HUES64 (cell line): ENCODE measurements around the gene FRYL.
"Not testable (repeated sequence)": the region's sequence is repeated elsewhere in the genome, so short reads cannot be mapped to it uniquely, and the experiment has no call there.

Source experiments
- H3K27ac ChIP-seq: 2 replicates; pipeline ENCODE4 v1.7.0; 2013; ENCODE audit warnings: low read depth, low read length, inconsistent platforms
- H3K27me3 ChIP-seq: 2 replicates; pipeline ENCODE4 v1.6.1; 2013; ENCODE audit warnings: mild to moderate bottlenecking, low read length; ENCODE audit not compliant: insufficient read depth
- H3K36me3 ChIP-seq: 2 replicates; pipeline ENCODE4 v1.6.1; 2013; ENCODE audit warnings: mild to moderate bottlenecking, low read length; ENCODE audit not compliant: insufficient read depth
- H3K4me1 ChIP-seq: 2 replicates; pipeline ENCODE4 v1.6.1; 2013; ENCODE audit warnings: mild to moderate bottlenecking, low read length, moderate library complexity; ENCODE audit not compliant: insufficient read depth
- H3K4me3 ChIP-seq: 2 replicates; pipeline ENCODE4 v1.5.1; 2013; ENCODE audit warnings: mild to moderate bottlenecking, low read length, moderate library complexity
- H3K9ac ChIP-seq: 2 replicates; pipeline ENCODE4 v1.6.1; 2013; ENCODE audit warnings: mild to moderate bottlenecking, low read depth, low read length
- H3K9me3 ChIP-seq: 2 replicates; pipeline ENCODE4 v1.6.1; 2013; ENCODE audit warnings: low read depth, low read length; ENCODE audit not compliant: insufficient read depth
- WGBS: fragments of 150-250, 120-280 bp; methylation state at CpG from one replicate; pipeline ENCODE4 v1.1.7; 2013; ENCODE audit warnings: missing lambda C conversion rate; 5-methylcytosine and 5-hydroxymethylcytosine counted together

FRYL gene

DNA sequence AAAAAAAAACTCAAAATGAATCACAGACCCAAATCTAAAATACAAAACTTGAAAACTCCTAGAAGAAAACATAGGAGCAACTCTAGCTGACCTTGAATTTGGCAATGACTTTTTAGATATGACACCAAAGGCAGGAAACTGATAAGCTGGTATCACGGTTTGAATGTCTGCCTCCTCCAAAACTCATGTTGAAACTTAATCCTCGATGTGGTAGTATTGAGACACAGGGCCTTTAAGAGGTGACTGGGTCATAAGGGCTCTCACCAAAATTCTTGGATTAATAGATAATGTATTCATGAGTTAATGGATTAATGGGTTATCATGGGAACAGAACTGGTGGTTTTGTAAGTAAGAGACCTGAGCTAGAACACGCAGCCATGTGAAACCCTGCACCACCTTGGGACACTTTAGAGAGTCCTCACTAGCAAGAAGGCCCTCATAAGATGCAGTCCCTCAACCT lies 40.5 kb downstream of the FRYL start:
- 100% methylated on average over 3 of the region's 3 CpGs for WGBS
- H3K27ac ChIP-seq, result no peak overlapping the region
- no peak overlapping the region for H3K9ac ChIP-seq
- no peaks in the 10 kb centered on the region for H3K36me3 ChIP-seq
- no peaks in the 10 kb centered on the region for H3K9me3 ChIP-seq
- peaks cover 5% of the 10 kb centered on the region; the same call in 1 of the 2 replicates for H3K4me1 ChIP-seq
- H3K27me3 ChIP-seq, result no peaks in the 10 kb centered on the region
- H3K4me3 ChIP-seq, result no peak overlapping the region

DNA sequence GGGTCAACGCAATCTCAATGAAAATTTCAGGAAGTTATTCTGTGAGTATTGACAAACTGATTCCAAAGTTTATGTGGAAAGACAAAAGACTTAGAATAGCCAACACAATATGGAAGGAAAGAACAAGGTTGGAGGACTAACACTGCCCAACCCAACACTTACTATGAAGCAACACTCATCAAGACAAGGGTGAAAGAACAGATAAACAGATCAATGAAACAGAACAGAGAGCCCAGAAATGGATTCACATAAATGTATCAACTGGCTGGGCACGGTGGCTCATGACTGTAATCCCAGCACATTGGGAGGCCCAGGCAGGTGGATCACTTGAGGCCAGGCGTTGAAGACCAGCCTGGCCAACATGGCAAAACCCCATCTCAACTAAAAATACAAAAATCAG lies 41.2 kb downstream of the FRYL start:
- WGBS, result 98% methylated on average over 3 of the region's 3 CpGs
- Histone ChIP-seq H3K27me3 (no peaks in the 10 kb centered on the region), H3K4me1 (peaks cover 5% of the 10 kb centered on the region; the same call in 1 of the 2 replicates), H3K9ac (no peak overlapping the region), H3K36me3 (no peaks in the 10 kb centered on the region), H3K4me3 (no peak overlapping the region), H3K27ac (no peak overlapping the region), H3K9me3 (no peaks in the 10 kb centered on the region)

DNA sequence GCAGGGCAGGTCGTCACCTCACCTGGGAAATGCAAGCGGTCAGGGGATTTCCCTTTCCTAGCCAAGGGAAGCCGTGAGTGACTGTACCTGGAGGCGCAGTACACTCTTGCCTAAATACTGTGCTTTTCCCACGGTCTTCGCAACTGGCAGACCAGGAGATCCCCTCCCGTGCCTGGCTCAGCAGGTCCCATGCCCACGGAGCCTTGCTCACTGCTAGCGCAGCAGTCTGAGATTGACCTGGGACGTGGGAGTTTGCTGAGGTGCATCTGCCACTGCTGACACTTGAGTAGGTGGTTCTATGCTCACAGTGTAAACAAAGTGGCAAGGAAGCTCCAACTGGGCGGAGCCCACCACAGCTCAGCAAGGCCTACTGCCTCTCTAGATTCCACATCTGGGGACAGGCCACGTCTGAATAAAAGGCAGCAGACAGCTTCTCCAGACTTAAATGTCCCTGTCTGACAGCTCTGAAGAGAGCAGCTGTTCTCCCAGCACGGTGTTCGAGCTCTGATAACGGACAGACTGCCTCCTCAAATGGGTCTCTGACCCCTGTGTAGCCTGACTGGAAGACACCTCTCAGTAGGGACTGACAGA lies 51.1 kb downstream of the FRYL start:
- H3K27me3 ChIP-seq, H3K27ac ChIP-seq, H3K4me3 ChIP-seq, H3K9ac ChIP-seq, H3K9me3 ChIP-seq, H3K36me3 ChIP-seq: not testable (repeated sequence)
- peaks cover 23% of the 10 kb centered on the region for H3K4me1 ChIP-seq
- 84% methylated on average over 15 of the region's 15 CpGs for WGBS

DNA sequence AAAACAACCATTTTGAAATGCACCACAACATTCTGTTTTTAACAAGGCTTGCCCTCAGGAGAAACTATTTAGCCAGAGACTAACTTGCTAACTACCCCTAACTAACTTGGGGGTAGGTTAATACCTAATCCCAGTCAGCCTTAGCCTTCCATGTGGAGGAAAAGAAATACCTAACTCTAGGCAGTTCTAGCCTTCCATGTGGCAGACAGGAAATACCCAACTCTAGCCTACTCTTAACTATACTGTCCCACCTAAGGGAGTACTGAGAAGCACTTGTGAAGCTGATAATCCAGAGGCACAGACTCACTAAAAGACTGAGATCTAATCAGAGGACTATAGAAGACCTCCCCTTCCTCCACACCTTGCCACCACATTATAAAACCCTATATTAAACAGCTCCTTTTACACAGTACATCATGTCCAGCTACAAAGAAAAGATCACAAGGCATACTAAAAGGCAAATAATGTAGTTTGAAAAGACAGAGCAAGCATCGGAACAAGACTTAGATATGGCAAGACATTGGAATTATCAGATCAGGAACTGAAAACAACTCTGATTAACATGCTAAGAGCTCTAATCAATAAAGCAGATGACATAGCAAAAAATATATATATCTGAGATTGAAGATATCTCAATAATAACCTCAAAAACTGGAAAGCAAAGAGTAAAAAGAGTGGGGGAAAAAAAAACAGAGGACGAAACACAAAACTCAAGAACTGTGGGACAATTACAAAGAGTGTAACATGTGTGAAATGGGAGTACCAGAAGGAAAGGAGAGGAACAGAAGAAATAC lies 52.2 kb downstream of the FRYL start:
- WGBS, result 91% methylated on average over 2 of the region's 2 CpGs
- Histone ChIP-seq H3K4me3 (no peak overlapping the region), H3K9me3 (no peaks in the 10 kb centered on the region), H3K9ac (no peak overlapping the region), H3K36me3 (no peaks in the 10 kb centered on the region), H3K27me3 (no peaks in the 10 kb centered on the region), H3K27ac (0 out of 2 replicates have a peak overlapping the region, but pooled peaks have one; percentile 0), H3K4me1 (peaks cover 23% of the 10 kb centered on the region)

DNA sequence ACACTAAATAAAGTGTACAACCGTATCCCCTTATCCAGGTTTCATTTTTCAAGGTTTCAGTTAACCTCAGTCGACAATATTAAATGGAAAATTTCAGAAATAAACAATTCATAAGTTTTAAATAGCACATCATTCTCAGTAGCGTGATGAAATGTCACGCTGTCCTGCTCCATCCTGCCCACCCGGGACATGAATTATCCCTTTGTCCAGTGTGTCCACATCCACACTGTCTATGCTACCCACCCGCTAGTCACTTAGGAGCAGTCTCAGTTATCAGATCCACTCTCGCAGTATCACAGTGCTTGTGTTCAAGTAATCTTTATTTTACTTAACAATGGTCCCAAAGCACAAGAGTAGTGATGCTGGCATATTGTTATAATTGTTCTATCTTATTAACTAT lies 54.7 kb downstream of the FRYL start:
- 96% methylated on average over 7 of the region's 7 CpGs for WGBS
- H3K36me3 ChIP-seq, result no peaks in the 10 kb centered on the region
- H3K4me1 ChIP-seq, result peaks cover 27% of the 10 kb centered on the region
- no peak overlapping the region for H3K27ac ChIP-seq
- no peaks in the 10 kb centered on the region for H3K27me3 ChIP-seq
- no peak overlapping the region for H3K9ac ChIP-seq
- no peaks in the 10 kb centered on the region for H3K9me3 ChIP-seq
- no peak overlapping the region for H3K4me3 ChIP-seq

DNA sequence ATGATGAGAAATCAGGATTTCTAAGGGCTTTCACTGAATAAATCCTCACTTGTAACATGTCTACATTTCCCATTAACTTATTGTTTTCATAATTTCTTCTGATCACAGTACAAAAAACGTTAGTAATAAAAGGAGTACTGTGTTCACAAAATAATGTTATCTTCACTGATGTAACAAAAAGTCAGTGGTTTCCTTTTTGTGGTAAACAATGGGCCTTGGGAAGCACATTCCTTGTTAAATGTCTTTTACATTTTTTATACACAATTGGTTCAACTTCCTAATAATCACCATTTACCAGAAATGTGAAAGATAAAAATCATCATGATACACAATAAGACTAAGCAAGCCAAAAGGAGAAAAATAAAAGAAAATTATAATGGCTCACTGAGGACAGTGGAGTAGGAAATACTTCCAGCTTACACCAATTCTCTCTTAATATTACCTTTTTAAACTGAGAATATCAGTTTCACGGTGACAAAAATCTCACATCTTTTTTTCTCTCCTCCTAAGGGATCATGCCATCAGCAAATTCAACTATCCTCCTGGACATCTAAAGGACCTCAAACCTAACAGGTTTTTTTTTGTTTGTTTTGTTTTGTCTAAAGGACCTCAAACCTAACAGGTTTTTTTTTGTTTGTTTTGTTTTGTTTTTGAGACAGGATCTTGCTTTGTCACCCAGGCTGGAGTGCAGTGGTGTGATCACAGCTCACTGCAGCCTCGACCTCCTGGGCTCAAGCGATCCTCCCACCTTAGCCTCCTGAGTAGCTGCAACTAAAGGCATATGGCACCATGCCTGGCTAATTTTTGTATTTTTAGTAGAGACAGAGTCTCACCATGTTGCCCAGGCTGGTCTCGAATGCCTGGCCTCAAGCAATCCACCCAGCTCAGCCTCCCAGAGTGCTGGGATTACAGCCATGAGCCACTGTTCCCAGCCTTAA lies 57.3 kb downstream of the FRYL start:
- no peaks in the 10 kb centered on the region for H3K9me3 ChIP-seq
- H3K27me3 ChIP-seq, result no peaks in the 10 kb centered on the region
- WGBS, result 91% methylated on average over 5 of the region's 5 CpGs
- no peak overlapping the region for H3K9ac ChIP-seq
- H3K4me1 ChIP-seq, result peaks cover 24% of the 10 kb centered on the region
- H3K4me3 ChIP-seq, result no peak overlapping the region
- H3K36me3 ChIP-seq, result no peaks in the 10 kb centered on the region
- H3K27ac ChIP-seq, result no peak overlapping the region

DNA sequence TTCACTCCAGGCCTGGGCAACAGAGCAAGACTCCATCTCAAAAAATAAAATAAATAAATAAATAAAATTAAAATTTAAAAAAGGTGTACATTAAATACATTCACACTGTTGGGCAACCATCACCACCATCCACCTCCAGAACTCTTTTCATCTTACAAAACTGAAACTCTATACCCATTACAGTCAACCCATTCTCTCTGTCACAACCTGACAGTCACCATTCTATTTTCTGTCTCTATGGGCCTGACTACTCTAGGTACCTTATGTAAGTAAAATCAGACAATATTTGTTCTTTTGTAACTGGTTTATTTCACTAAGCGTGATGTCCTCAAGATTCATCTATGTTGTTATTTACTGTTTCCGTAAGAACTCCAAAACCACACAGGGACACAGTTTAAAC lies 59.6 kb downstream of the FRYL start:
- H3K9me3 ChIP-seq, result no peaks in the 10 kb centered on the region
- WGBS, result 100% methylated on average over 2 of the region's 2 CpGs

DNA sequence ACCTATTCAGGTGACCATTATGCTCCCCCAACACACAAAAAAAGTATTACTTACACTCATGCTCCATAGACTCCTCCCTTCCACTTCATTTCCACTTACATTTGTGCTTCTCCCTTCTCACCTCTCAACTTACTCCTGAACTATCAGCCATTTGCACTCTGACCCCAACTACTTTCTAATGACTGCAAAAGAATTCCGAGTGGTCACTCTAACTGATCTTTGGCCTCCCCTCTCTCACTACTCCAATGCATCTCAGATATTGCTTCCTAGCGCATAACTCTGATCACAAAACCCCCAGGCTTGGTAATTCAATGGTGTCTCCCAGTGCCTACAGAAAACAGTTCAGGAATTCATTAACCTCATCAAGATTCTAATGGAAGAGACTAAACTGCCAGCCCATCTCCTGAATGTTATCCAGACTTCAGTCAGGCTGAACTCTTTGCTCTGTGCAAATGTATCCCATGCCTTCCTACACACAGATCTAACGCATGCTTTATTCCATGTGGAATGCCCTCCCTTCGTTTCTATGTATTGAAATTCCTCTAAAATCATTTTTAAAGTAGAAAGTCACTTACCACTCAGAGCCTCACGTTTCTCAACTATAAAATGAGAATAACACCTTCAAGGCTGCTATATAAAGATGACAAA lies 61.1 kb downstream of the FRYL start:
- Histone ChIP-seq H3K27ac (no peak overlapping the region), H3K9me3 (no peaks in the 10 kb centered on the region), H3K27me3 (no peaks in the 10 kb centered on the region), H3K36me3 (no peaks in the 10 kb centered on the region), H3K4me1 (peaks cover 3% of the 10 kb centered on the region; the same call in 1 of the 2 replicates), H3K9ac (no peak overlapping the region), H3K4me3 (no peak overlapping the region)
- WGBS, result 95% methylated on average over 4 of the region's 5 CpGs

More for the DNA sequence above, 59.6 kb downstream of the FRYL start:
- Histone ChIP-seq H3K27me3 (no peaks in the 10 kb centered on the region), H3K4me1 (peaks cover 3% of the 10 kb centered on the region; the same call in 1 of the 2 replicates), H3K36me3 (no peaks in the 10 kb centered on the region), H3K9ac (no peak overlapping the region), H3K4me3 (no peak overlapping the region), H3K27ac (no peak overlapping the region)

DNA sequence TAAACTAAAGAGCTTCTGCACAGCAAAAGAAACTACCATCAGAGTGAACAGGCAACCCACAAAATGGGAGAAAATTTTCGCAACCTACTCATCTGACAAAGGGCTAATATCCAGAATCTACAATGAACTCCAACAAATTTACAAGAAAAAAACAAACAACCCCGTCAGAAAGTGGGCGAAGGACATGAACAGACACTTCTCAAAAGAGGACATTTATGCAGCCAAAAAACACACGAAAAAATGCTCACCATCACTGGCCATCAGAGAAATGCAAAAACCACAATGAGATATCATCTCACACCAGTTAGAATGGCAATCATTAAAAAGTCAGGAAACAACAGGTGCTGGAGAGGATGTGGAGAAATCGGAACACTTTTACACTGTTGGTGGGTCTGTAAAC lies 63.8 kb downstream of the FRYL start:
- H3K9ac ChIP-seq, H3K27me3 ChIP-seq, H3K4me1 ChIP-seq, H3K27ac ChIP-seq, H3K4me3 ChIP-seq, H3K9me3 ChIP-seq, H3K36me3 ChIP-seq: not testable (repeated sequence)
- WGBS, result 96% methylated on average over 2 of the region's 5 CpGs

DNA sequence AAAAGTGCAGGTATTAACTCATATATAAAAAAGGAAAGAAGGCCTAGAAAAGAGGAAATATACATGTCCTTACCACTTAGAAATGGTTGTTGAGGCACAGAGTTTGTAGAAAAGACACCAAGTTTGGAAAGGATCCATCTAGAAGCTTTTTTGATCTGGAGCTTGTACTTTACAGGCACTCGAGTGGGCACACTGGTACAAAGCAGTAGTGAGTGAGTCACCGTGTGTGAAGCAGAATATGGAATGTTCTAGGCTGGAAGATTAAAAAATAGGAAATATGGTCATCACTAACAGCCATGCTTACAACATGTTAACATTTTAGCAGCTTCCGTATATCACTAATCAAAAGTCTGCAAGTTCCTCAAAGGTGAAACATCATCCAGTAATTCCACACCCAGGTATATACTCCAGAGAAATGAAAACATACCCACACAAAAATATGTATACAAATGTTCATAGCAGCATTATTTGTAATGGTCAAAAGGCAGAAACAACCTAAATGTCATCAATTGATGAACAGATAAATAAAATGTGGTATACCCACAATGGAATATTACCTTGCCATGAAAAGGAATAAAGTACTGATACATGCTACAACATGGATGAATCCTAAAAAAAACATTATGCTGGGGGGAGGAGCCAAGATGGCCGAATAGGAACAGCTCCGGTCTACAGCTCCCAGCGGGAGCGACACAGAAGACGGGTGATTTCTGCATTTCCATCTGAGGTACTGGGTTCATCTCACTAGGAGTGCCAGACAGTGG lies 69.5 kb downstream of the FRYL start:
- Histone ChIP-seq H3K27ac (no peak overlapping the region), H3K27me3 (no peaks in the 10 kb centered on the region), H3K9ac (no peak overlapping the region), H3K4me3 (no peak overlapping the region), H3K36me3 (peaks cover 27% of the 10 kb centered on the region), H3K4me1 (no peaks in the 10 kb centered on the region), H3K9me3 (peaks cover 4% of the 10 kb centered on the region; the same call in 1 of the 2 replicates)
- 96% methylated on average over 8 of the region's 8 CpGs for WGBS
